ENCODE data around the gene MBNL1. TPM values are rescaled to one million over a fixed set of nuclear protein-coding genes. Genes with fewer than 3 reads are reported as not detected.

The MBNL1 gene
- total and polyA plus RNA-seq, 2 of the 4 experiments (the other 2 are of a cell fraction): 127 to 664 TPM

GRCh38 chr3:152305075-152305474, 36.3 kb downstream of the MBNL1 start:
- in situ Hi-C loops (cut with MboI; ENCODE audit: low sequenced_read_pairs) (no loop called here), dilution Hi-C loops (cut with HindIII; ENCODE audit: low sequenced_read_pairs, unreplicated experiment) (no loop called here), intact Hi-C loops (cut with micrococcal nuclease) (loop anchor here (10.0 kb wide), 1 partner anchor 140 kb away; no protein-coding TSS in a partner anchor)
- Histone ChIP-seq H2BK15ac (ENCODE audit: low read depth, low read length) (no peak overlapping the region; the same call in 2 of the 3 replicates), H3K4me1 (ENCODE audit: control insufficient read depth, insufficient read depth, low read length) (peaks cover 21% of the 10 kb centered on the region), H3K36me3 (ENCODE audit: control insufficient read depth, insufficient read depth, low read length) (peaks cover 2% of the 10 kb centered on the region; the same call in 1 of the 2 replicates), H3K56ac (ENCODE audit: extremely low read depth, insufficient read depth, low read length) (no peak overlapping the region), H2BK5ac (ENCODE audit: low read depth, low read length, poor library complexity, severe bottlenecking) (peak overlapping the region; percentile 38), H4K5ac (ENCODE audit: low read depth, low read length) (peak overlapping the region; percentile 54; the same call in 1 of the 2 replicates), H3K18ac (ENCODE audit: low read depth, low read length) (peak overlapping the region; percentile 80; the same call in 1 of the 2 replicates), H3K14ac (replicated peaks; ENCODE audit: low read depth, low read length) (peak overlapping the region; percentile 45; the same call in 1 of the 2 replicates), H4K20me1 (ENCODE audit: insufficient read depth, low read length) (peaks cover 36% of the 10 kb centered on the region), H3K9me3 (ENCODE audit: control insufficient read depth, insufficient read depth, low read length) (no peaks in the 10 kb centered on the region), H3K4ac (ENCODE audit: low read depth, low read length) (no peak overlapping the region), H3K79me1 (ENCODE audit: low read depth in 1 of 2, low read length in 2 of 2) (peaks cover 11 to 53% of the 10 kb centered on the region in 2 experiments; a peak in 2 of 4 replicates), H2AFZ (replicated peaks; ENCODE audit: low read length, poor library complexity) (no peak overlapping the region), H4K8ac (ENCODE audit: low read depth in 2 of 2, low read length in 2 of 2) (0 out of 4 replicates have a peak overlapping the region, but pooled peaks of 1 of the 2 experiments have one; percentile 4), H4K91ac (ENCODE audit: insufficient read depth, low read depth, low read length) (no peak overlapping the region), H3K9me1 (ENCODE audit: insufficient read depth, low read length) (peaks cover 9% of the 10 kb centered on the region; the same call in 1 of the 2 replicates), H3K23ac (ENCODE audit: low read depth, low read length) (peak overlapping the region; percentile 93; the same call in 1 of the 2 replicates), H3K9ac (ENCODE audit: low read depth, low read length) (peak overlapping the region; percentile 17; the same call in 1 of the 2 replicates), H3K4me2 (ENCODE audit: low read depth, low read length) (no peak overlapping the region), H2BK20ac (ENCODE audit: low read depth, low read length) (peak overlapping the region; percentile 33; the same call in 1 of the 2 replicates), H3K27ac (ENCODE audit: insufficient read depth, low read length) (no peak overlapping the region), H2AK5ac (ENCODE audit: low read depth, low read length) (no peak overlapping the region), H2AK9ac (replicated peaks; ENCODE audit: low read depth, low read length, poor library complexity) (no peak overlapping the region), H3K27me3 (ENCODE audit: control insufficient read depth, insufficient read depth, low read length) (no peaks in the 10 kb centered on the region), H3K4me3 (ENCODE audit: insufficient read depth, low read depth, low read length) (no peak overlapping the region), H2BK120ac (ENCODE audit: low read depth, low read length) (no peak overlapping the region)
- TF ChIP-seq RCOR1 (IDR thresholded peaks at IDR 0.05; ENCODE audit: insufficient replicate concordance, low read length): no peak
- TF ChIP-seq USF2 (IDR thresholded peaks at IDR 0.05; ENCODE audit: low read depth, low read length): no peak
- TF ChIP-seq MAZ (IDR thresholded peaks at IDR 0.05; ENCODE audit: borderline replicate concordance, low read depth, low read length): no peak
- TF ChIP-seq RFX5 (IDR thresholded peaks at IDR 0.05; ENCODE audit: low read depth, low read length): no peak
- no peak for TF ChIP-seq POLR2A (IDR thresholded peaks at IDR 0.05; ENCODE audit: low read depth, low read length)
- TF ChIP-seq CHD1 (IDR thresholded peaks at IDR 0.05; ENCODE audit: low read depth, low read length): no peak
- no peak for TF ChIP-seq MAFK (IDR thresholded peaks at IDR 0.05; ENCODE audit: low read depth, low read length)
- no peak for TF ChIP-seq CTCF (conservative IDR thresholded peaks at IDR 0.05; ENCODE audit: low read depth, low read length)
- no peak for TF ChIP-seq SMC3 (IDR thresholded peaks at IDR 0.05; ENCODE audit: low read depth, low read length)
- TF ChIP-seq MXI1 (IDR thresholded peaks at IDR 0.05; ENCODE audit: borderline replicate concordance, low read depth, low read length): no peak
- no CpG with 5 or more reads among the region's 2 CpGs for WGBS, 2 experiments (ENCODE audit: extremely low coverage in 2 of 2, insufficient read length in 1 of 2)
- no TSS peak for BruUV-seq (replicated peaks)
- ChIA-PET POLR2A (ENCODE audit: unreplicated experiment) (interaction anchor here (1.4 kb wide), 1 partner anchor 36 kb away, joined by 8 read pairs; the partner anchor contains the start of gene MBNL1), CTCF (interaction anchor here (0.7 to 2.4 kb wide), 5 partner anchors 9 to 139 kb away, joined by 3 to 7 read pairs (median 3); partner anchors contain the start of gene MBNL1)
- DNase-seq: no peak
- no peak for ATAC-seq (ENCODE audit: low read depth)
